RWPE2 (cell line): Measurements from ENCODE around the gene CLEC20A.
A peak's percentile ranks its signal among the peaks of the same experiment; 100 is the strongest.

ENCODE experiments used
- ATAC-seq: fragments of 200-7000 bp; cut with Tn5 transposase; 3 replicates; pipeline ENCODE4 v1.9.1; 2021; ENCODE audit warnings: low read depth
- DNase-seq: peaks from one replicate; pipeline ENCODE4 v3.0.0-alpha.2; 2020; ENCODE audit warnings: low spot score
- H3K27ac ChIP-seq: fragments of 450-650 bp; 2 replicates; pipeline ENCODE4 v1.5.1; 2017; ENCODE audit warnings: mild to moderate bottlenecking; ENCODE audit not compliant: poor library complexity, severe bottlenecking
- H3K27me3 ChIP-seq: fragments of 250-450 bp; sonication (Bioruptor Pico); 2 replicates; pipeline ENCODE4 v1.5.1; 2021; ENCODE audit warnings: mild to moderate bottlenecking, moderate library complexity; ENCODE audit not compliant: insufficient read depth, poor library complexity, severe bottlenecking
- H3K36me3 ChIP-seq: fragments of 250-450 bp; sonication (Bioruptor Pico); 2 replicates; pipeline ENCODE4 v1.5.1; 2020; ENCODE audit warnings: low read depth, mild to moderate bottlenecking, moderate library complexity
- H3K4me1 ChIP-seq: fragments of 250-450 bp; sonication (Bioruptor Pico); 2 replicates; pipeline ENCODE4 v1.5.1; 2021; ENCODE audit warnings: mild to moderate bottlenecking, moderate library complexity; ENCODE audit not compliant: insufficient read depth, poor library complexity, severe bottlenecking
- H3K4me3 ChIP-seq: fragments of 250-450 bp; sonication (Bioruptor Pico); 2 replicates; pipeline ENCODE4 v1.5.1; 2021; ENCODE audit warnings: mild to moderate bottlenecking, moderate library complexity; ENCODE audit not compliant: severe bottlenecking
- H3K9me3 ChIP-seq: fragments of 250-450 bp; sonication (Bioruptor Pico); 2 replicates; pipeline ENCODE4 v1.5.1; 2021; ENCODE audit warnings: mild to moderate bottlenecking, moderate library complexity; ENCODE audit not compliant: severe bottlenecking
- CTCF ChIP-seq: fragments of 450-650 bp; IDR thresholded peaks from one replicate; pipeline ENCODE4 v1.5.1; 2017; ENCODE audit warnings: mild to moderate bottlenecking, moderate library complexity; ENCODE audit not compliant: poor library complexity, severe bottlenecking

CLEC20A gene

DNA sequence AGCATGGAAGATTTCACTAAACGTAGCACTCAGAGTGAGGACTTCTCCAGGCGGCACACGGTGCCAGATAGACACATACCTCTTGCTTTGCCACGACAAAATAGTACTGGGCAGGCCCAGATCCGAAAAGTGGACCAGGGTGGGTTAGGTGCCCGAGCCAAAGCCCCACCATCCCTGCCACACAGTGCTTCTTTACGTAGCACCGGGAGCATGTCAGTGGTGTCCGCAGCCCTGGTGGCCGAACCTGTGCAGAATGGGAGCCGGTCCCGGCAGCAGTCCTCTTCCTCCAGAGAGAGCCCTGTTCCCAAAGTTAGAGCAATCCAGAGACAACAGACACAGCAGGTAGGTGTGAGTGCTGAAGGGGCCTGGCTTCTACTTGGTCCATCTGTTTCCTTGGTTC, 38.6 kb downstream of the CLEC20A start:
- DNase-seq (no peak), ATAC-seq (no peak)
- TF ChIP-seq CTCF: no peak
- no peaks in the 10 kb centered on the region for H3K27me3 ChIP-seq
- no peak overlapping the region for H3K4me3 ChIP-seq
- H3K9me3 ChIP-seq: no peaks in the 10 kb centered on the region
- H3K36me3 ChIP-seq: peaks cover 15% of the 10 kb centered on the region
- H3K27ac ChIP-seq: no peak overlapping the region
- no peaks in the 10 kb centered on the region for H3K4me1 ChIP-seq

- TF ChIP-seq CTCF: no peak
- Histone ChIP-seq H3K36me3 (peaks cover 17% of the 10 kb centered on the region), H3K4me1 (no peaks in the 10 kb centered on the region), H3K9me3 (no peaks in the 10 kb centered on the region), H3K27me3 (no peaks in the 10 kb centered on the region), H3K4me3 (no peak overlapping the region), H3K27ac (no peak overlapping the region)
- DNase-seq: no peak
- ATAC-seq: no peak
Observed at GRCh38 chr1:178457651-178458050, 39.1 kb downstream of the CLEC20A start.

DNA sequence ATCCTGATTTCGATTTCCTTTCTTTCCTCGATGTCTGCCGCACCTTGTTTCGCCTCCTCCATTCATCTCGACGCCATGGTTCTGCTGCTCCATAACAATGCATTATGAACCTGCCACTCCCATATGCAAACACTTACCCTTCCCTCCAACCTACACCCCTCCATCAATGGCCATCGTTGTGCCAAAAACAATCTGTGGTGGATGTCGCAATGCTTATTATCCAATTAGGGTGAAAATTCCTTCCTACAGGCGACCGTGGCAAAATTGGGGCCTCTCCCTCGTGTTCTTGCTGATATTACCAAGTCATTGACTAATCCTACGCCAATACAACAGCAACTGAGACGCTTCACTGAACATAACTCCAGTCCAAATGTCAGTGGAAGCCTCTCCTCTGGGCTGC, 40.3 kb downstream of the CLEC20A start:
- TF ChIP-seq CTCF: no peak
- Histone ChIP-seq H3K36me3 (peaks cover 20% of the 10 kb centered on the region), H3K4me3 (no peak overlapping the region), H3K27me3 (no peaks in the 10 kb centered on the region), H3K27ac (no peak overlapping the region), H3K9me3 (no peaks in the 10 kb centered on the region), H3K4me1 (no peaks in the 10 kb centered on the region)
- ATAC-seq (no peak), DNase-seq (no peak)

DNA sequence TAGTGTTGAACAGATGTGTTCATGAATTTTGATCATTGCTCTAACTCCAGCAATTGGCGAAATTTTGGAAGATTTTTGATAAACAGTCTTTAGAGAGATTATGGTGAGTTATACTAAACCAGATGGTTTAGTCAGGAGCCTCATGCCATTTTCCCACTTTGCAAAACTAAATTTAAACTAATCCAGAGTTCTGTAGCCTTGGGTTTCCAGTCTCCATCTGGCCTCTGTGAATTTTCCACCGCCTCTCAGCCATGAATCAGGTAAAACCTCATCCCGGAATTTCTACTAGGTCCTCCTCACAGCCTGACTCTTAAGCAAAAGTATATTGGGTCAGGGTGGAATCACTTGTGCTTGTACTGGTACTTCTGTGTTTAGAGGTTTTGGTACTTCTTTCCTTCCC, 44.8 kb downstream of the CLEC20A start:
- Histone ChIP-seq H3K27ac (no peak overlapping the region), H3K27me3 (no peaks in the 10 kb centered on the region), H3K4me3 (no peak overlapping the region), H3K9me3 (no peaks in the 10 kb centered on the region), H3K36me3 (peaks cover 5% of the 10 kb centered on the region; the same call in 1 of the 2 replicates), H3K4me1 (no peaks in the 10 kb centered on the region)
- no peak for TF ChIP-seq CTCF
- ATAC-seq (no peak), DNase-seq (no peak)

DNA sequence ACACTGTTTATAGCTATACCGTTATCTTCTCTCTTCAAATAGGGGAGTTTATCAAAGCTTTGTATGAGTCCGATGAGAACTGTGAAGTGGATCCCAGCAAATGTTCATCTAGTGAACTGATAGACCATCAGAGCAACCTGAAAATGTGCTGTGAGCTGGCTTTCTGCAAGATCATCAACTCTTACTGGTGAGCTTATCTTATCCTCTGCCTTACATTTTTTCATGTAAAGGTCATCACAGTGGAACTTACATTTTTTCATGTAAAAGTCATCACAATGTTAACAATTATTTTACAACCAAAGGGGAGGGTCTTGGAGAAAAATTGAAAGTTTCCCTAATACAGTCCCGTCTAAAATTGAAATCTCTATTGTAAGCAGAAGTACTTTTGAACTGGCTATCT, 45.2 kb downstream of the CLEC20A start:
- no peak for TF ChIP-seq CTCF
- H3K4me1 ChIP-seq: no peaks in the 10 kb centered on the region
- no peak overlapping the region for H3K4me3 ChIP-seq
- no peak overlapping the region for H3K27ac ChIP-seq
- H3K36me3 ChIP-seq: peaks cover 8% of the 10 kb centered on the region; the same call in 1 of the 2 replicates
- no peak for DNase-seq
- H3K9me3 ChIP-seq: no peaks in the 10 kb centered on the region
- no peaks in the 10 kb centered on the region for H3K27me3 ChIP-seq
- peak; percentile 48; the same call in 1 of the 3 replicates for ATAC-seq
